ENCODE measurements around the gene SH3PXD2A.

- TF ChIP-seq GATA2 (IDR thresholded peaks at IDR 0.05; ENCODE audit: low read depth, low read length) (no peak), GATA3 (IDR thresholded peaks at IDR 0.05; ENCODE audit: low read depth, low read length) (no peak)
These were observed 203.4 kb downstream of the SH3PXD2A start for GRCh38 chr10:103651783-103652476.

Measured in SH-SY5Y (cell line).